ENCODE measurements around the gene TMEM87A.
"Not testable (repeated sequence)": the region's sequence is repeated elsewhere in the genome, so short reads cannot be mapped to it uniquely, and the experiment has no call there.

TMEM87A gene

GRCh38 chr15:42231088-42231487 is 42.1 kb downstream of the TMEM87A start:
- H3K36me3 ChIP-seq (ENCODE audit: control insufficient read depth in 5 of 5, insufficient read depth in 5 of 5, low read length in 5 of 5), result peaks cover 58 to 92% (median 68%) of the 10 kb centered on the region in 5 donors
- no peak overlapping the region for H3K9ac ChIP-seq (ENCODE audit: low read length in 5 of 5)
- H3K27ac ChIP-seq (ENCODE audit: low read depth, low read length), result no peak overlapping the region
- no peaks in the 10 kb centered on the region for H3K9me3 ChIP-seq (ENCODE audit: control insufficient read depth in 5 of 5, low read length in 5 of 5)
- H3K4me1 ChIP-seq (ENCODE audit: control insufficient read depth in 5 of 5, insufficient read depth in 5 of 5, low read length in 5 of 5), result no peaks in the 10 kb centered on the region
- H3K4me3 ChIP-seq (ENCODE audit: low read depth in 1 of 5, low read length in 5 of 5), result no peak overlapping the region
- no peaks in the 10 kb centered on the region for H3K27me3 ChIP-seq (ENCODE audit: control insufficient read depth in 5 of 5, insufficient read depth in 4 of 5, low read length in 5 of 5)

DNA sequence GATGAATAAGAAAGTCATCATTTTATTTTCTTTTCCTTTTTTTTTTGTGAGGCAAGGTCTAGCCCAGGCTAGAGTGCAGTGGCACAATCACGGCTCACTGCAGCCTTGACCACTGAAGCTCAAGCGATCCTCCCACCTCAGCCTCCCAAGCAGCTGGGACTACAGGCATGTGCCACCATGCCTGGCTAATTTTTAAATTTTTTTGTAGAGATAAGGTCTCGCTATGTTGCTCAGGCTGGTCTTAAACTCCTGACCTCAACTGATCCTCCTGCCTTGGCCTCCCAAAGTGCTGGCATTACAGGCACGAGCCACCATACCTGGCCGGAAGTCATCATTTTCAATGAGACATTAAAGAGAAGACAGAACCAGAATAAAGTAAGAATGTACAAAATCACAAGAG is 44.3 kb downstream of the TMEM87A start:
- H3K9me3 ChIP-seq (ENCODE audit: control insufficient read depth in 5 of 5, low read length in 5 of 5); H3K9ac ChIP-seq (ENCODE audit: low read length in 5 of 5); H3K4me3 ChIP-seq (ENCODE audit: low read depth in 1 of 5, low read length in 5 of 5); H3K27me3 ChIP-seq (ENCODE audit: control insufficient read depth in 5 of 5, insufficient read depth in 4 of 5, low read length in 5 of 5); H3K27ac ChIP-seq (ENCODE audit: low read depth, low read length); H3K4me1 ChIP-seq (ENCODE audit: control insufficient read depth in 5 of 5, insufficient read depth in 5 of 5, low read length in 5 of 5): not testable (repeated sequence)
- H3K36me3 ChIP-seq (ENCODE audit: control insufficient read depth in 5 of 5, insufficient read depth in 5 of 5, low read length in 5 of 5), result peaks cover 58 to 94% (median 73%) of the 10 kb centered on the region in 5 donors

GRCh38 chr15:42228036-42228435 is 45.2 kb downstream of the TMEM87A start:
- Histone ChIP-seq H3K9me3 (ENCODE audit: control insufficient read depth in 5 of 5, low read length in 5 of 5) (no peaks in the 10 kb centered on the region), H3K36me3 (ENCODE audit: control insufficient read depth in 5 of 5, insufficient read depth in 5 of 5, low read length in 5 of 5) (peaks cover 56 to 94% (median 80%) of the 10 kb centered on the region in 5 donors), H3K4me3 (ENCODE audit: low read depth in 1 of 5, low read length in 5 of 5) (no peak overlapping the region), H3K9ac (ENCODE audit: low read length in 5 of 5) (no peak overlapping the region), H3K27me3 (ENCODE audit: control insufficient read depth in 5 of 5, insufficient read depth in 4 of 5, low read length in 5 of 5) (no peaks in the 10 kb centered on the region), H3K27ac (ENCODE audit: low read depth, low read length) (no peak overlapping the region), H3K4me1 (ENCODE audit: control insufficient read depth in 5 of 5, insufficient read depth in 5 of 5, low read length in 5 of 5) (no peaks in the 10 kb centered on the region)

DNA sequence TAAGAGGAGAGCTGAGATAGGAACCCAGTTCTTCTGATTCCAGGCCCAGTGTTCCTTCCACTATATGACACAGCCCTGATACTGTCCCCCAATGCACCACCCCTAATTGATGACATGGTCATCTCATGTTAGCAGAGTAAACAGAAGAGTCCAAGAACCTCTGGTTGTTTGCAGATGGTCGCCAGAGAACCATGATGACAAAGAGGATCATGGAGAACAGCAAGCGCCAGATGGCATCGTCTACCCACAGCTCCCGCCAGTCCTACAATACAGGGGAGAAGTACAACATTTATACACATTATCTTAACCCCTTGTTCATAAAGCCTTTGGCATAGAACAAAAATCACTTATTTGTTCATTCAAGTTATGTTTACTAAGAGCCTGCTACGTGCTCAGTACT is 46.6 kb downstream of the TMEM87A start:
- no peak overlapping the region for H3K9ac ChIP-seq (ENCODE audit: low read length in 5 of 5)
- H3K27ac ChIP-seq (ENCODE audit: low read depth, low read length), result no peak overlapping the region
- no peaks in the 10 kb centered on the region for H3K4me1 ChIP-seq (ENCODE audit: control insufficient read depth in 5 of 5, insufficient read depth in 5 of 5, low read length in 5 of 5)

DNA sequence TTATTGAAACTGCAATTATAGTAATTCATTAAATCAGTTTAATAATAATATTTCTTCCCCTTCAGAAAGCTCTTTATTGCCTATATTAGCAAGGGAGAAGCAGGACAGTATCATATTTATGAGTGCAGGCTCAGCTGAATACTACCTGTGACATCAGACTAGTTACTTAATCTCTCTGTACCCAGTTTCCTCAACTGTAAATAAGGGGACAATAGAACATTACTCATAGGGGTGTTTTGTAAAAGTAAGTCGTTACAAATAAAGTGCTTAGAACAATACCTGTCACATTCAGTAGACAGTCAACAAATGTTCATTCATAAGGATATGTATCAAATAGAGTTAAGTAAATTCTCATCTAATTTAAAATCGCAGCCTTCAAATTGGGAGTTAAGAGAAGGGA is 53.0 kb downstream of the TMEM87A start:
- Histone ChIP-seq H3K4me3 (ENCODE audit: low read depth in 1 of 5, low read length in 5 of 5) (no peak overlapping the region), H3K27ac (ENCODE audit: low read depth, low read length) (no peak overlapping the region), H3K9ac (ENCODE audit: low read length in 5 of 5) (no peak overlapping the region), H3K4me1 (ENCODE audit: control insufficient read depth in 5 of 5, insufficient read depth in 5 of 5, low read length in 5 of 5) (no peaks in the 10 kb centered on the region), H3K9me3 (ENCODE audit: control insufficient read depth in 5 of 5, low read length in 5 of 5) (no peaks in the 10 kb centered on the region), H3K27me3 (ENCODE audit: control insufficient read depth in 5 of 5, insufficient read depth in 4 of 5, low read length in 5 of 5) (no peaks in the 10 kb centered on the region), H3K36me3 (ENCODE audit: control insufficient read depth in 5 of 5, insufficient read depth in 5 of 5, low read length in 5 of 5) (peaks cover 54 to 76% (median 69%) of the 10 kb centered on the region in 5 donors)

More for the DNA sequence above, 46.6 kb downstream of the TMEM87A start:
- no peaks in the 10 kb centered on the region for H3K9me3 ChIP-seq (ENCODE audit: control insufficient read depth in 5 of 5, low read length in 5 of 5)
- H3K36me3 ChIP-seq (ENCODE audit: control insufficient read depth in 5 of 5, insufficient read depth in 5 of 5, low read length in 5 of 5), result peaks cover 54 to 89% (median 78%) of the 10 kb centered on the region in 5 donors
- no peak overlapping the region for H3K4me3 ChIP-seq (ENCODE audit: low read depth in 1 of 5, low read length in 5 of 5)
- H3K27me3 ChIP-seq (ENCODE audit: control insufficient read depth in 5 of 5, insufficient read depth in 4 of 5, low read length in 5 of 5), result no peaks in the 10 kb centered on the region

DNA sequence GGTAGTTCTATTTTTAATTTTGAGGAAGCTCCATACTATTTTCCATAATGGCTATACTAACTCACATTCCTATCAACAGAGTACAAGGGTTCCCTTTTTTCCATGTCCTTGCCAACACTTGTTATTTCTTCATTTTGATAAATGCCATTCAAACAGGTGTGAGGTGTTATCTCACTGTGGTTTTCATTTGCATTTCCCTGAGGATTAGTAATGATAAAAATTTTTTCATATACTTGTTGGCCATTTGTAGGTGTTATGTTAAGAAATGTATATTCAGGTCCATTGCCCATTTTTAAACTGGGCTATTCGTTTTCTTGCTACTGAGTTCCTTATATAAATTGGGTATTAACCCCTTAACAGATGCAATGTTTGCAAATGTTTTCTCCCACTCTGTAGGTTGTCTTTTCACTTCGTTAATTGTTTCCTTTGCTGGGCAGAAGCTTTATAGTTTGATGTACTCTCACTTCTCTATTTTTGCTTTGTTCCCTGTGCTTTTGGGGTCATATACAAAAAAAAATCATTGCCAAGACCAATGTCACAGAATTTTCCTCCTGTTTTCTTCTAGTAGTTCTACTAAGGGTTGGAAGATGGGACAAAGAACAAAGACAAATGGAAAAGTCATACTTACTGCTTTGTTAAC is 54.2 kb downstream of the TMEM87A start:
- Histone ChIP-seq H3K9ac (ENCODE audit: low read length in 5 of 5) (no peak overlapping the region), H3K27me3 (ENCODE audit: control insufficient read depth in 5 of 5, insufficient read depth in 4 of 5, low read length in 5 of 5) (no peaks in the 10 kb centered on the region), H3K9me3 (ENCODE audit: control insufficient read depth in 5 of 5, low read length in 5 of 5) (no peaks in the 10 kb centered on the region), H3K36me3 (ENCODE audit: control insufficient read depth in 5 of 5, insufficient read depth in 5 of 5, low read length in 5 of 5) (peaks cover 49 to 73% (median 59%) of the 10 kb centered on the region in 5 donors), H3K4me1 (ENCODE audit: control insufficient read depth in 5 of 5, insufficient read depth in 5 of 5, low read length in 5 of 5) (no peaks in the 10 kb centered on the region), H3K27ac (ENCODE audit: low read depth, low read length) (no peak overlapping the region), H3K4me3 (ENCODE audit: low read depth in 1 of 5, low read length in 5 of 5) (no peak overlapping the region)

- no peaks in the 10 kb centered on the region for H3K9me3 ChIP-seq (ENCODE audit: control insufficient read depth in 5 of 5, low read length in 5 of 5)
- H3K36me3 ChIP-seq (ENCODE audit: control insufficient read depth in 5 of 5, insufficient read depth in 5 of 5, low read length in 5 of 5), result peaks cover 50 to 72% (median 63%) of the 10 kb centered on the region in 5 donors
- no peaks in the 10 kb centered on the region for H3K4me1 ChIP-seq (ENCODE audit: control insufficient read depth in 5 of 5, insufficient read depth in 5 of 5, low read length in 5 of 5)
- no peak overlapping the region for H3K4me3 ChIP-seq (ENCODE audit: low read depth in 1 of 5, low read length in 5 of 5)
- H3K27ac ChIP-seq (ENCODE audit: low read depth, low read length), result no peak overlapping the region
- H3K27me3 ChIP-seq (ENCODE audit: control insufficient read depth in 5 of 5, insufficient read depth in 4 of 5, low read length in 5 of 5), result no peaks in the 10 kb centered on the region
- no peak overlapping the region for H3K9ac ChIP-seq (ENCODE audit: low read length in 5 of 5)
These were observed 55.7 kb downstream of the TMEM87A start for GRCh38 chr15:42217568-42217967.

- H3K4me1 ChIP-seq (ENCODE audit: control insufficient read depth in 5 of 5, insufficient read depth in 5 of 5, low read length in 5 of 5), result no peaks in the 10 kb centered on the region
- H3K27me3 ChIP-seq (ENCODE audit: control insufficient read depth in 5 of 5, insufficient read depth in 4 of 5, low read length in 5 of 5), result no peaks in the 10 kb centered on the region
- H3K27ac ChIP-seq (ENCODE audit: low read depth, low read length), result no peak overlapping the region
- H3K4me3 ChIP-seq (ENCODE audit: low read depth in 1 of 5, low read length in 5 of 5), result no peak overlapping the region
- H3K36me3 ChIP-seq (ENCODE audit: control insufficient read depth in 5 of 5, insufficient read depth in 5 of 5, low read length in 5 of 5), result peaks cover 56 to 80% (median 63%) of the 10 kb centered on the region in 5 donors
- no peaks in the 10 kb centered on the region for H3K9me3 ChIP-seq (ENCODE audit: control insufficient read depth in 5 of 5, low read length in 5 of 5)
- H3K9ac ChIP-seq (ENCODE audit: low read length in 5 of 5), result no peak overlapping the region
These were observed 57.1 kb downstream of the TMEM87A start for GRCh38 chr15:42215913-42216829.

DNA sequence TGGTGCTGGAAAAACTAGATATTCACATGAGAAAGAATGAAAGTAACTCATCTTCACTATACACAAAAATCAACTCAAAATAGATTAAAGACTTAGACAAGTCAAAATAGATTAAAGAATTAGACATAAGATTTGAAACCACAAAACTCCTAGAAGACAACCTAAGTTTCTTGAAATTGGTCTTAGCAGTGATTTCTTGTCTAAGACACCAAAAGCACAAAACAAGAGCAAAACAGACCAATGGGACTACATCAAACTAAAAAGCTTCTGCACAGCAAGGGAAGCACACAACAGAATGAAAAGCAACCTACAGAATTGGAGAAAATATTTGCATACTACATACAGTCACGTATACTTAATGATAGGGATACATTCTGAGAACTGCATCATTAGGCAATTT is 58.6 kb downstream of the TMEM87A start:
- Histone ChIP-seq H3K27me3 (ENCODE audit: control insufficient read depth in 5 of 5, insufficient read depth in 4 of 5, low read length in 5 of 5) (no peaks in the 10 kb centered on the region), H3K4me3 (ENCODE audit: low read depth in 1 of 5, low read length in 5 of 5) (no peak overlapping the region), H3K9ac (ENCODE audit: low read length in 5 of 5) (no peak overlapping the region), H3K36me3 (ENCODE audit: control insufficient read depth in 5 of 5, insufficient read depth in 5 of 5, low read length in 5 of 5) (peaks cover 59 to 85% (median 65%) of the 10 kb centered on the region in 5 donors), H3K27ac (ENCODE audit: low read depth, low read length) (no peak overlapping the region), H3K4me1 (ENCODE audit: control insufficient read depth in 5 of 5, insufficient read depth in 5 of 5, low read length in 5 of 5) (peaks cover 0 to 3% (median 0%) of the 10 kb centered on the region in 5 donors), H3K9me3 (ENCODE audit: control insufficient read depth in 5 of 5, low read length in 5 of 5) (no peaks in the 10 kb centered on the region)

- H3K36me3 ChIP-seq (ENCODE audit: control insufficient read depth in 5 of 5, insufficient read depth in 5 of 5, low read length in 5 of 5), result peaks cover 48 to 74% (median 54%) of the 10 kb centered on the region in 5 donors
- no peak overlapping the region for H3K4me3 ChIP-seq (ENCODE audit: low read depth in 1 of 5, low read length in 5 of 5)
- no peak overlapping the region for H3K27ac ChIP-seq (ENCODE audit: low read depth, low read length)
- no peaks in the 10 kb centered on the region for H3K9me3 ChIP-seq (ENCODE audit: control insufficient read depth in 5 of 5, low read length in 5 of 5)
- H3K27me3 ChIP-seq (ENCODE audit: control insufficient read depth in 5 of 5, insufficient read depth in 4 of 5, low read length in 5 of 5), result no peaks in the 10 kb centered on the region
- peaks cover 0 to 5% (median 1%) of the 10 kb centered on the region in 5 donors for H3K4me1 ChIP-seq (ENCODE audit: control insufficient read depth in 5 of 5, insufficient read depth in 5 of 5, low read length in 5 of 5)
- no peak overlapping the region for H3K9ac ChIP-seq (ENCODE audit: low read length in 5 of 5)
These were observed 59.7 kb downstream of the TMEM87A start for GRCh38 chr15:42213511-42213910.

Data from subcutaneous abdominal adipose tissue (tissue), 5 donors.